ENCODE measurements around the gene ZNF423. TPM values are rescaled to one million over a fixed set of nuclear protein-coding genes. Genes with fewer than 3 reads are reported as not detected.

ZNF423 gene
- polyA plus RNA-seq, 1 experiment = 0.11 TPM

DNA sequence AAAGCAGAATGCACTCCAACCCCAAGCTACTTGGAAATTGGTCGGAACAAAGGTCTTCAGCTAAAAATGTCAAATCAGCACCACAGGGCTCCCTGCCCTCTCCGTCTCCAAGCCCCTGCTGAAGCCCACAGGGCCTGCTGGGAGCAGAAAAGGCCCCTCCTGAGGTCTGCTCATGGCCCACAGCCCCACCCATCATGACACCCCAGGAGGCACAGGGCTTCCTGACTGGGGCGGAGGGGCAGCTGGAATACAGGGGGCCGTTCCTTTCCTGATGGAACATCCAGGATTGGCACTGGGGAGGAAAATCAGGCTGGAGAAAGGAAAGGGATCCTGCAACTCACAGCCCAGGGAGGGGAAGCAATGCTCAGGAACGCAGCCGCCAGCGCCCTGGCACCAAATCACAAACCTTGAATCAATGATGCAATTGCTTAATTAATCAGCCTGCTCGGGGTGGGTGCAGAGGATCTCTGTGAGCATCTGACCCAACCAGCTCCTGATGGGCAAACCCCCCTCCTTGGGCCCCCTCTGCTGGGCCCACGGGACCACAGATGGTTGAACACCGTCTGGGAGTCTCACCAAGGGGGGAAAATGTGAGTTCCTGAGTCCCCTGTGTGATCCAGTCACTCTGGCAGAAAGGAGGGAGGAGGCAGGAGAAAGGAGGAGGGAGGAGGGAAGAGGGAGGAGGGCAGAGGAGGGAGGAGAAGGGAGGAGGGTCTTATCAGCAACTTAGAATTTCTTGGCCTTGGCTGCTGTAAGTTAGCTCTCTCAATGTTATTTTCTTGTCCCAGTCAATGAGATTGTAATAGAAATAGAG is 155.5 kb downstream of the ZNF423 start:
- POLR2A ChIA-PET = no interaction called here
- no peak overlapping the region for H3K27ac ChIP-seq (ENCODE audit: low read depth, low read length)
- DNase-seq (ENCODE audit: low read depth, low spot score) = no peak

DNA sequence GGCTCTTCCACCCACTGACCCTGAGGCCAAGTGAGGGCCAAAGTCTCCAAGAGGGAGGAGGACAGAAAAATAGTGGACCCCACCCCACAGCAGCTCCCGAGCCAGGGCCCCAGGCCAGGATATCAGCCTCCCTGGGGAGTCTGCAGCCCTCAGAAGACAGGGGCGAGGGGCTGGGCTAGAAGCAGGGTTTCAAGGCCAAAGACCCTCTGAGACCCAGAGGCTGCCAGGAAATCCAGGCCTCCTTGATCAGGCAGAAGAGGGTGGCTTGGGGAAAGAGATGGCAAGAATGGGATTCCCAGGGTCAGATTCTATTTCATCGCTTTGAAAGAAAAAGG is 156.1 kb downstream of the ZNF423 start:
- H3K4me3 ChIP-seq (ENCODE audit: low read depth, low read length) = no peak overlapping the region
- TF ChIP-seq CTCF (IDR thresholded peaks at IDR 0.05; ENCODE audit: low read depth, low read length) = no peak
- H3K27ac ChIP-seq (ENCODE audit: low read depth, low read length) = no peak overlapping the region
- H3K27me3 ChIP-seq (ENCODE audit: control insufficient read depth, insufficient read depth, low read length) = peaks cover 35% of the 10 kb centered on the region
- H3K9me3 ChIP-seq (ENCODE audit: control insufficient read depth, insufficient read depth, low read length) = no peaks in the 10 kb centered on the region; the same call in 1 of the 2 replicates
- no peak for DNase-seq (ENCODE audit: low read depth, low spot score)
- POLR2A ChIA-PET = no interaction called here
- CTCF ChIA-PET = interaction anchor here (0.6 kb wide), 1 partner anchor 22 kb away, joined by 4 read pairs; no protein-coding TSS in a partner anchor

More for the DNA sequence above, 155.5 kb downstream of the ZNF423 start:
- H3K9me3 ChIP-seq (ENCODE audit: control insufficient read depth, insufficient read depth, low read length) = no peaks in the 10 kb centered on the region; the same call in 1 of the 2 replicates
- TF ChIP-seq CTCF (IDR thresholded peaks at IDR 0.05; ENCODE audit: low read depth, low read length) = no peak
- CTCF ChIA-PET = interaction anchor here (0.6 kb wide), 1 partner anchor 22 kb away, joined by 4 read pairs; no protein-coding TSS in a partner anchor
- no peak overlapping the region for H3K4me3 ChIP-seq (ENCODE audit: low read depth, low read length)
- H3K27me3 ChIP-seq (ENCODE audit: control insufficient read depth, insufficient read depth, low read length) = peaks cover 35% of the 10 kb centered on the region

GRCh38 chr16:49698931-49699840 is 156.7 kb downstream of the ZNF423 start:
- no peak for DNase-seq (ENCODE audit: low read depth, low spot score)
- Histone ChIP-seq H3K4me3 (ENCODE audit: low read depth, low read length) (no peak overlapping the region), H3K9me3 (ENCODE audit: control insufficient read depth, insufficient read depth, low read length) (no peaks in the 10 kb centered on the region; the same call in 1 of the 2 replicates), H3K27ac (ENCODE audit: low read depth, low read length) (no peak overlapping the region), H3K27me3 (ENCODE audit: control insufficient read depth, insufficient read depth, low read length) (peaks cover 35% of the 10 kb centered on the region)
- ChIA-PET POLR2A (no interaction called here), CTCF (no interaction called here)
- no peak for TF ChIP-seq CTCF (IDR thresholded peaks at IDR 0.05; ENCODE audit: low read depth, low read length)

GRCh38 chr16:49698453-49698815 is 157.5 kb downstream of the ZNF423 start:
- POLR2A ChIA-PET = no interaction called here

More at GRCh38 chr16:49698453-49698815, 157.5 kb downstream of the ZNF423 start:
- H3K27ac ChIP-seq (ENCODE audit: low read depth, low read length) = no peak overlapping the region
- H3K4me3 ChIP-seq (ENCODE audit: low read depth, low read length) = no peak overlapping the region
- no peak for TF ChIP-seq CTCF (IDR thresholded peaks at IDR 0.05; ENCODE audit: low read depth, low read length)
- no peak for DNase-seq (ENCODE audit: low read depth, low spot score)
- H3K9me3 ChIP-seq (ENCODE audit: control insufficient read depth, insufficient read depth, low read length) = no peaks in the 10 kb centered on the region; the same call in 1 of the 2 replicates
- CTCF ChIA-PET = no interaction called here
- peaks cover 32% of the 10 kb centered on the region for H3K27me3 ChIP-seq (ENCODE audit: control insufficient read depth, insufficient read depth, low read length)
